GM18870 (cell line): Measurements from ENCODE around the gene ELMO3.

Experiments
- ATAC-seq: cut with Tn5 transposase; IDR thresholded peaks from one replicate; pipeline ENCODE4 v1.9.1; 2021; ENCODE audit warnings: moderate library complexity; ENCODE audit not compliant: unreplicated experiment

ELMO3 gene

DNA sequence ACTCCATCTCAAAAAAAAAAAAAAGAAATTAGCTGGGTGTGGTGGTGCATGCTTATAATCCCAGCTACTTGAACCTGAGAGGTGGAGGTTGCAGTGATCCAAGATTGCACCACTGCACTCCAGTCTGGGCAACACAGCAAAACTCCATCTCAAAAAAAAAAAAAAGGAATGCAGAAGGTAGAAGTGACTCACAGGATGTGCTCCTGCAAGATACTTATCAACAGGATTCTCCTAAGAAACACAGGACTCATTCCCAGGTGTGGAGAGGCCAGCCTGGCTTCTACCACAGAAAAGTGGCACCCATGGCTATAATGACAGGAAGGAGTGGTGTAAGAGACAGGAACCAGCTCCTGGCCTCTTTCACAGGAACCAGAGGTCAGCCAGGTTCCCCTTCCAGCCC, 13.8 kb downstream of the ELMO3 start:
- no peak for ATAC-seq

DNA sequence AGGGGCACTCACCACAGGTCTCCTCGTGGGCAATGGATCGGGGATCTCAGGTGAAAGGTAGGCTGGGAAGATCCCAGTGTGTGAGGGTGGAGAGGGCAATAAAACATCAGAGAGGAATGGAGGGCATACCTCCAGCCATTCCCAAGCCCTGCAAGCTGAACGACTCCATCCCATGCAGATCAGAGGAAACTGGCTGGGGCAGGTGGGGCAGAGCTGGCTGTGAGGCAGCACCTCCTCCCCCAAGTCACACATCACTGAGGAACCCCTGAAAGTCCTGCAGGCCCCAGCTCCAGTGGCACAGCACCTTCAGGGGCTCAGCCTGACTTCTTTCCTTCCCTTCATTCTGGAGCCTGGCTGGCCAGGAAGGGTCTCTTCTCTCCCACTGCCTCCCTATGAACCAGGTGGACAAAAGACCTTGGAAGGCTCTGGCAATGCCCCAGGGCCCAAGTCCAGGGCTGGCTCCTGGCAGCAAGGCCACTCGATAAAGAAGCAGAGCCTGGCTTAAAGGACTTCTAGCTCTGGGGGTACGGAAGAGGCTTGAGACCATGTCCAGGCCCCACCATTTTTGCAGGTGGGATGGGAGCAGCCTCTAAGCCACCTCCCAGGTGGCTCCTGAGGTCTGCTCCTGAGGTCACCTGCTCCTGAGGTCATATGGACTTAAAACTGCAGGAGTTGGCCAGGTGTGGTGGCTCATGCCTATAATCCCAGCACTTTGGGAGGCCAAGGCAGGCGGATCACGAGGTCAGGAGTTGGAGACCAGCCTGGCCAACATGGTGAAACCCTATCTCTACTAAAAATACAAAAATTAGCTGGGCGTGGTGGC, 14.5 kb downstream of the ELMO3 start:
- no peak for ATAC-seq

- no peak for ATAC-seq
Observed at GRCh38 chr16:67215706-67216105, 16.8 kb downstream of the ELMO3 start.

- ATAC-seq = no peak
Observed at GRCh38 chr16:67216612-67217490, 17.9 kb downstream of the ELMO3 start.

- no peak for ATAC-seq
Observed at GRCh38 chr16:67223992-67224391, 25.1 kb downstream of the ELMO3 start.

GRCh38 chr16:67226295-67226803, 27.4 kb downstream of the ELMO3 start:
- ATAC-seq = no peak

- peak; percentile 71 for ATAC-seq
Observed at GRCh38 chr16:67226804-67227566, 28.1 kb downstream of the ELMO3 start, which contains the start of gene TMEM208. Gene TMEM208 (plus strand): TSS chr16:67227130. CDS start chr16:67227219, 89 bp downstream.

GRCh38 chr16:67227567-67227921, 28.6 kb downstream of the ELMO3 start:
- no peak for ATAC-seq

- ATAC-seq = no peak
Observed at GRCh38 chr16:67228034-67228785, 29.3 kb downstream of the ELMO3 start.

DNA sequence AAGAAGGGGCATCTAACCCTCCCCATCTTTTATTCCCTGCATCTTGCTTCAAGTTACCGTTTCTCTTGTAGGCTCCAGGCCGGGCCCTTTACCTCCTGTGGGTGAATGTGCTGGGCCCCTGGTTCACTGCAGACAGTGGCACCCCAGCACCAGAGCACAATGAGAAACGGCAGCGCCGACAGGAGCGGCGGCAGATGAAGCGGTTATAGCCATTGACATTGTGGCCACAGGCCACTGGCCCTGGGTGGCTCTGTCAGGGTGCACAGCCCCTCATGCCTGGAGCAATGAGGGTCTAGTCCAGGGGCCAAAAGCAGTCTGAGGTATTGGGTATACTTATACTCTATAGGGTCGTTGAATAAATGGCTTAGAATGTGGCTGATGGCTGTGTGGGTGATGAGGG, 30.0 kb downstream of the ELMO3 start:
- no peak for ATAC-seq

- no peak for ATAC-seq
Observed at GRCh38 chr16:67229906-67230808, 31.2 kb downstream of the ELMO3 start.

- ATAC-seq = no peak
Observed at GRCh38 chr16:67230809-67231660, 32.1 kb downstream of the ELMO3 start.

DNA sequence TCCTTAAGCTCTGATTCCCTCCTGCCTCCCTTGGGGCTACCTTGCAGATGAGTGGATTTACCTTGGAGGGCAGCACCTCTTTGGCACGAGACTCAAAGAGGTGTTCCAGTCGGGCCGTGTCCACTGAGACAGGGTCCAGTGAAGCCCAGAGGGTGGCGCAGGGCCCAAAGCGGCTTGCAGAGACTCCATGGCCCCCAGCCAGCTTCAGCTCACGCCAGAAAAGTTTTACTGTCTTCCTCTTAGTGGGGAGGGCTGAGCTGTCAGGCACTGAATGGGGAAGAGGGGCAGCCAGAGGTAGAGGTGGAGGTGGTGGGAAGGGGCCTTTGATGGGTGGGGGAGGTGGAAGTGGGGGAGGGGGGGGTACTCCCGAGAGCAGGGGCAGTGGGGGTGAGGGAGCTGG, 34.7 kb downstream of the ELMO3 start:
- ATAC-seq = no peak

DNA sequence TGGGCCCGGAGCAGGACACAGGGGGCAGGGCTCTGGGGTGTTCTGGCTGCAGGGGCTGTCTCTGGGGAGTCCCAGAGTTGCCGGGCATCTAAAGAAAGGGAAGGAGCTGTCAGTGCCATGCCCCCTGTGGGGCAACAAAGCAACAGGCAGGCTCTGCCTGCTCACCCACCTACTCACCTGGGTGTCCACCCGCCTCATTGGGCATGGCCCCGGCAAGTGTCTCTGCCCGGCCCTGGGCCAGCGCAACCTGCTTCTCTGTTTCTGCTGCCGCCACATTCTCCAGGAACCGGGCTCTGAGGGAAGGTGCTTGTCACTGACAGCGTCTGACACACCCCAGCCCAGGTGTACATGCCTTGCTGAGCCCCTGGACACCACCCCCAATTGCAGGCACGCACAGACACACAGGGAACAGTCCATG, 35.3 kb downstream of the ELMO3 start:
- no peak for ATAC-seq

- ATAC-seq = no peak
Observed at GRCh38 chr16:67235816-67236562, 37.1 kb downstream of the ELMO3 start.

DNA sequence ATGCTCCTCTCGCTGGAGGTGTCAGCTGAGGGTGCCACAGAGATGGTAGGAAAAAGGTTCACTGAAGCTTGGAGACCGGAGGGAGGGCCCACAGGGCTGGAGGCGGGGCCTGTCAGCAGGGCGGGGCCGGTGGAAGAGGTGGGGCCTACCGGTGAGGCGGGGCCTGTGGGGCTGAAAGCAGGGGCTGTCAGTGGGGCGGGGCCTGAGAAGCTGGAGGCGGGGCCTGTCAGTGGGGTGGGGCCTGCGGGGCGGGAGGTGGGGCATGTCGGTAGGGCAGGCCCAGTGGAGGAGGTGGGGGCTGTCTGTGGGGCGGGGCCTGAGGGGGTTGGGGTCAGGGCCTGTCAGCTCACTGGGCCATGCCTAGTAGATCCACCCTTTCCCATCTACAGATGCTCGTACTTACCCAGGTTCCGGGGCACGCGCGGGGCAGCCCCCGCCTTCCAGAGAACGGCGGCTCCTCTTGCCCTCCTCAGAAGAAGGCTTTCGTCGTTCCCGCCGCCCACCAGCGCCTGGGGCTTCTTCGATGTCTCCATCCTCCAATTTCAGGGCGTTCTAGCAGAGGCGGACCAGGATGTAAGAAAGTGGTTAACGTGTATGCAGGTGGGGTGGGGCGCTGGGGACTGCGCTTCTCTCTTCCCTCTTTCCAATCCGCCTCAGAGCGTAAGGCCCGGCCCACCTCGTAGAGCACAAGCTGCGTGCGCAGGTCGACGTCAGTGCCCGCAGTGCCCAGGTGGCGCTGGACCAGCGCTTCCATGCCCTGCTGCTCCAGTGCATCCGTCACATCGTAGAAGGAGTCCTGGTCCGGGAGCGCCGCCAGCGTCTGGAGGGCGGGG, 37.8 kb downstream of the ELMO3 start:
- no peak for ATAC-seq
